GM12878 (cell line): ENCODE data around the gene ITGA2. TPM values are rescaled to one million over a fixed set of nuclear protein-coding genes. Genes with fewer than 3 reads are reported as not detected.

Experiments
- ATAC-seq: fragments of 200-7000 bp; cut with Tn5 transposase; 3 replicates; pipeline ENCODE4 v1.9.1; 2020; ENCODE audit warnings: mild to moderate bottlenecking, moderate library complexity
- BruUV-seq: library from RNA; stranded (reverse); fragments of 400-500 nt; replicated peaks from 2 replicates; lab custom pipeline; 2021; lab: Mats Ljungman, UMichigan
- CTCF ChIA-PET: fragments of 300-600 bp; sonication (Branson Sonifier 250); formaldehyde crosslinking; extraction: SDS; loops from one replicate; lab custom pipeline; 2021; ENCODE audit warnings: inconsistent platforms; lab: Yijun Ruan, JAX
- POLR2A ChIA-PET: fragments of 350-600 bp; formaldehyde crosslinking; extraction: SDS; loops from one replicate; lab custom pipeline; 2021; ENCODE audit warnings: inconsistent platforms; lab: Charles Lee
- RAD21 ChIA-PET: fragments of 300-600 bp; sonication (Branson Sonifier 250); formaldehyde crosslinking; loops from one replicate; lab custom pipeline; 2023; ENCODE audit warnings: antibody characterized with exemption; ENCODE audit not compliant: unreplicated experiment; lab: Charles Lee
- SMC1A ChIA-PET: fragments of 300-600 bp; sonication (Branson Sonifier 250); formaldehyde crosslinking; loops from one replicate; lab custom pipeline; 2023; ENCODE audit not compliant: unreplicated experiment, uncharacterized antibody; lab: Charles Lee
- DNase-seq: peaks from one replicate; pipeline ENCODE4 v3.0.0-alpha.2; 2011; ENCODE audit warnings: low read depth, low spot score
- FAIRE-seq: peaks from 3 replicates; lab custom pipeline; 2011; peaks lifted over from hg19 to GRCh38; lab: Jason Lieb, UNC
- H2AFZ ChIP-seq: 2 replicates; pipeline ENCODE4 v1.6.0; 2011; ENCODE audit warnings: low read depth, low read length, control low read depth; ENCODE audit not compliant: control insufficient read depth
- H3K27ac ChIP-seq: 2 replicates; pipeline ENCODE4 v1.5.1; 2011; ENCODE audit warnings: control low read depth; ENCODE audit not compliant: control insufficient read depth, insufficient read depth
- H3K27me3 ChIP-seq, 2 experiments: replicated peaks in 1 of 2; 2 replicates each; pipeline versions ENCODE4 v1.6.0 to v1.6.1; 2011; ENCODE audit warnings: low read length in 1 of 2; ENCODE audit not compliant: control insufficient read depth in 2 of 2, insufficient read depth in 2 of 2
- H3K36me3 ChIP-seq, 2 experiments: 2 replicates each; pipeline ENCODE4 v1.5.1; 2011; ENCODE audit warnings: low read length in 1 of 2; ENCODE audit not compliant: control insufficient read depth in 2 of 2, insufficient read depth in 2 of 2
- H3K4me1 ChIP-seq: 2 replicates; pipeline ENCODE4 v1.6.1; 2011; ENCODE audit warnings: mild to moderate bottlenecking, low read length, moderate library complexity, mixed read lengths; ENCODE audit not compliant: control insufficient read depth, insufficient read depth
- H3K4me2 ChIP-seq: 2 replicates; pipeline ENCODE4 v1.6.0; 2011; ENCODE audit warnings: control low read depth; ENCODE audit not compliant: control insufficient read depth, insufficient read depth
- H3K4me3 ChIP-seq: fragments of 200-600 bp; sonication (generic); 2 replicates; pipeline ENCODE4 v1.5.1; 2016
- H3K79me2 ChIP-seq: 2 replicates; pipeline ENCODE4 v1.6.0; 2011; ENCODE audit warnings: low read length; ENCODE audit not compliant: control insufficient read depth, insufficient read depth
- H3K9ac ChIP-seq: 2 replicates; pipeline ENCODE4 v1.8.0; 2011; ENCODE audit warnings: low read length, control low read depth, mixed read lengths; ENCODE audit not compliant: control insufficient read depth, insufficient read depth
- H3K9me3 ChIP-seq: replicated peaks from 3 replicates; pipeline ENCODE4 v1.5.1; 2011; ENCODE audit warnings: mild to moderate bottlenecking, low read length; ENCODE audit not compliant: control insufficient read depth, insufficient read depth
- H4K20me1 ChIP-seq: 2 replicates; pipeline ENCODE4 v1.6.0; 2011; ENCODE audit not compliant: control insufficient read depth, insufficient read depth
- CEBPZ ChIP-seq: fragments of 150-350 bp; IDR thresholded peaks from 2 replicates; pipeline ENCODE4 v1.6.1; 2016; ENCODE audit warnings: low read depth, low read length
- EED ChIP-seq: sonication (generic); IDR thresholded peaks from 2 replicates; pipeline ENCODE4 v1.6.1; 2016; ENCODE audit warnings: antibody characterized with exemption, low read depth
- ELK1 ChIP-seq: IDR thresholded peaks from 2 replicates; pipeline ENCODE4 v1.6.1; 2012; ENCODE audit warnings: low read depth, low read length, improper control_type of control experiment
- MEF2B ChIP-seq: fragments of 450-650 bp; IDR thresholded peaks from 2 replicates; pipeline ENCODE4 v1.6.1; 2018; ENCODE audit warnings: mild to moderate bottlenecking, moderate library complexity; ENCODE audit not compliant: partially characterized antibody, poor library complexity, severe bottlenecking
- RBBP5 ChIP-seq: fragments of 200-600 bp; sonication (generic); conservative IDR thresholded peaks from 2 replicates; pipeline ENCODE4 v1.6.1; 2016
- SMC3 ChIP-seq: IDR thresholded peaks from 2 replicates; pipeline ENCODE4 v1.6.1; 2011; ENCODE audit warnings: low read length, improper control_type of control experiment, borderline replicate concordance
- WGBS: methylation state at CpG from one replicate; pipeline ENCODE4 v1.1.6; 2016; ENCODE audit warnings: low lambda C conversion rate; ENCODE audit not compliant: insufficient replicate concordance, insufficient coverage; ENCODE audit errors: missing lambda C conversion rate; 5-methylcytosine and 5-hydroxymethylcytosine counted together
- in situ Hi-C: fragments of 300-500 bp; cut with MboI; formaldehyde crosslinking; loops from 9 replicates; pipeline ENCODE4 v1.14.3; 2018; ENCODE audit warnings: mixed read lengths
- intact Hi-C: fragments of 100-400 bp; cut with micrococcal nuclease; formaldehyde crosslinking; loops from one replicate; pipeline ENCODE4 v1.14.2; 2022; ENCODE audit not compliant: unreplicated experiment
- polyA plus RNA-seq, 11 experiments: library from polyadenylated mRNA; depleted of rRNA in 4 of 11; unstranded in 6 of 11; stranded (reverse) in 5 of 11; fragments of >200 nt; fragmentation: Nextera tagmentation in 4 of 11; fragmentation: Illumina TruSeq in 1 of 11; extraction: Ambion mirVana in 4 of 11; extraction: Trizol in 1 of 11; gene quantifications; 1 replicate in 1 of 11; 2 replicates in 10 of 11; pipeline versions ENCODE4 v1.2.1 to v1.2.3, GENCODE V29; 2011 to 2016; ENCODE audit warnings: inconsistent platforms in 2 of 11, missing spikeins in 2 of 11, low read depth in 1 of 11
- total RNA-seq, 4 experiments: library from RNA; depleted of rRNA in 3 of 4; stranded (reverse); fragments of >200 nt in 3 of 4; fragmentation: Illumina TruSeq in 1 of 4; extraction: Trizol in 1 of 4; gene quantifications; 2 replicates each; pipeline versions ENCODE4 v1.2.1 to v1.2.3, GENCODE V29; 2013 to 2021
- TF ChIP-seq, protein P1 (sequence below): IDR thresholded peaks from 2 replicates; pipeline ENCODE4 v1.6.1; 2012; ENCODE audit warnings: mild to moderate bottlenecking, low read depth, low read length

ITGA2 gene
- total and polyA plus RNA-seq, 10 of the 15 experiments (the other 5 are each of a cell fraction or from before 2014, with no cell fraction given) = under 0.01 to 0.13 (median 0.03) TPM; not detected in 6

DNA sequence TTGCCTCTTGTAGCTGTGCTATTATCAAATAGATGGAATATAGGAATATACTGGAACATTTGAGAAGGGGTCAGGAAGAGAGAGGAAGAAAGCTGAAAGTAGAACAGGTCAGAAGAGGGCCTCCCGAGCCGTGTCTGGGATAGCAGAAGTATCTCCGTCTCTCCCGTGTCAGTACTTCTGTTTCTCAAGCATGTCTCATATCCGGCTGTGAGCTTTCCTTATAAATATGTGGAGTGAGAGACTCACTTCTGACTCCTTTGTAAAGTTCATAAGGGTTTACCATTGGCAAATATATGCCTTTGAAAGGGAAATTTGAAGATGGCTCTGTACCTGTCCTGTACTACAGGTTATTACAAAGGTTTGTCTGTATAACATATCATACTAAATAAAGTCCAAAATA is 70.1 kb downstream of the ITGA2 start:
- BruUV-seq = no TSS peak
- ATAC-seq (no peak), DNase-seq (no peak), FAIRE-seq (no peak)
- intact Hi-C loops (no loop called here), in situ Hi-C loops (no loop called here)
- WGBS = 39% methylated on average over 5 of the region's 5 CpGs
- H2AFZ ChIP-seq = no peak overlapping the region
- no peaks in the 10 kb centered on the region for H3K4me1 ChIP-seq
- H3K27ac ChIP-seq = no peak overlapping the region
- RAD21 ChIA-PET = no interaction called here
- SMC1A ChIA-PET = interaction anchor here (1.7 kb wide), 1 partner anchor 90 kb away, joined by 4 read pairs; no protein-coding TSS in a partner anchor
- no peak overlapping the region for H3K4me2 ChIP-seq
- no peaks in the 10 kb centered on the region for H3K27me3 ChIP-seq
- H4K20me1 ChIP-seq = no peaks in the 10 kb centered on the region
- no peak overlapping the region for H3K4me3 ChIP-seq
- TF ChIP-seq ELK1 = no peak
- TF ChIP-seq CEBPZ = no peak
- TF ChIP-seq EED = no peak
- TF ChIP-seq MEF2B = no peak
- TF ChIP-seq, protein P1, sequence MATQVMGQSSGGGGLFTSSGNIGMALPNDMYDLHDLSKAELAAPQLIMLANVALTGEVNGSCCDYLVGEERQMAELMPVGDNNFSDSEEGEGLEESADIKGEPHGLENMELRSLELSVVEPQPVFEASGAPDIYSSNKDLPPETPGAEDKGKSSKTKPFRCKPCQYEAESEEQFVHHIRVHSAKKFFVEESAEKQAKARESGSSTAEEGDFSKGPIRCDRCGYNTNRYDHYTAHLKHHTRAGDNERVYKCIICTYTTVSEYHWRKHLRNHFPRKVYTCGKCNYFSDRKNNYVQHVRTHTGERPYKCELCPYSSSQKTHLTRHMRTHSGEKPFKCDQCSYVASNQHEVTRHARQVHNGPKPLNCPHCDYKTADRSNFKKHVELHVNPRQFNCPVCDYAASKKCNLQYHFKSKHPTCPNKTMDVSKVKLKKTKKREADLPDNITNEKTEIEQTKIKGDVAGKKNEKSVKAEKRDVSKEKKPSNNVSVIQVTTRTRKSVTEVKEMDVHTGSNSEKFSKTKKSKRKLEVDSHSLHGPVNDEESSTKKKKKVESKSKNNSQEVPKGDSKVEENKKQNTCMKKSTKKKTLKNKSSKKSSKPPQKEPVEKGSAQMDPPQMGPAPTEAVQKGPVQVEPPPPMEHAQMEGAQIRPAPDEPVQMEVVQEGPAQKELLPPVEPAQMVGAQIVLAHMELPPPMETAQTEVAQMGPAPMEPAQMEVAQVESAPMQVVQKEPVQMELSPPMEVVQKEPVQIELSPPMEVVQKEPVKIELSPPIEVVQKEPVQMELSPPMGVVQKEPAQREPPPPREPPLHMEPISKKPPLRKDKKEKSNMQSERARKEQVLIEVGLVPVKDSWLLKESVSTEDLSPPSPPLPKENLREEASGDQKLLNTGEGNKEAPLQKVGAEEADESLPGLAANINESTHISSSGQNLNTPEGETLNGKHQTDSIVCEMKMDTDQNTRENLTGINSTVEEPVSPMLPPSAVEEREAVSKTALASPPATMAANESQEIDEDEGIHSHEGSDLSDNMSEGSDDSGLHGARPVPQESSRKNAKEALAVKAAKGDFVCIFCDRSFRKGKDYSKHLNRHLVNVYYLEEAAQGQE = no peak
- TF ChIP-seq SMC3 = no peak
- TF ChIP-seq RBBP5 = no peak
- H3K9me3 ChIP-seq = no peaks in the 10 kb centered on the region
- no peak overlapping the region for H3K9ac ChIP-seq
- no peaks in the 10 kb centered on the region for H3K79me2 ChIP-seq
- H3K36me3 ChIP-seq = no peaks in the 10 kb centered on the region
- CTCF ChIA-PET = no interaction called here
- POLR2A ChIA-PET = no interaction called here
